Vagina (tissue), 2 donors: ENCODE measurements around the gene TPCN2. TPM values are rescaled to one million over a fixed set of nuclear protein-coding genes. Genes with fewer than 3 reads are reported as not detected.

Source experiments
- DNase-seq, 2 donors: peaks; one replicate each; pipeline ENCODE4 v3.0.0-alpha.2; 2017; ENCODE audit errors: extremely low spot score in 2 of 2
- H3K27ac ChIP-seq: fragments of 200-600 bp; sonication (generic); one replicate; pipeline ENCODE4 v1.5.1; 2019
- H3K27me3 ChIP-seq: fragments of 200-600 bp; sonication (generic); one replicate; pipeline ENCODE4 v1.5.1; 2019
- H3K36me3 ChIP-seq, 2 donors: fragments of 200-600 bp; sonication (generic); one replicate each; pipeline ENCODE4 v1.5.1; 2017 to 2019
- H3K4me1 ChIP-seq: fragments of 200-600 bp; sonication (generic); one replicate; pipeline ENCODE4 v1.5.1; 2019
- H3K4me3 ChIP-seq, 2 donors: fragments of 200-600 bp; sonication (generic); 1 replicate in 1 of 2; 2 replicates in 1 of 2; pipeline ENCODE4 v1.5.1; 2016 to 2019
- H3K9me3 ChIP-seq: fragments of 200-600 bp; sonication (generic); one replicate; pipeline ENCODE4 v1.5.1; 2019
- CTCF ChIP-seq, 3 experiments: fragments of 450-650 bp in 2 of 3; fragments of 200-600 bp in 1 of 3; sonication (generic) in 1 of 3; IDR thresholded peaks; one replicate each; pipeline ENCODE4 v1.5.1; 2017 to 2019; ENCODE audit warnings: antibody characterized with exemption in 3 of 3, mild to moderate bottlenecking in 2 of 3, moderate library complexity in 2 of 3
- POLR2A ChIP-seq, 2 donors: fragments of 450-650 bp; IDR thresholded peaks; one replicate each; pipeline ENCODE4 v1.6.1; 2017; ENCODE audit warnings: antibody characterized with exemption in 2 of 2, mild to moderate bottlenecking in 2 of 2, moderate library complexity in 2 of 2
- POLR2AphosphoS5 ChIP-seq, 2 donors: sonication (generic); formaldehyde crosslinking; IDR thresholded peaks; one replicate each; pipeline ENCODE4 v1.9.0; 2017; ENCODE audit warnings: antibody characterized with exemption in 2 of 2, mild to moderate bottlenecking in 2 of 2, low read depth in 1 of 2; ENCODE audit not compliant: insufficient read depth in 1 of 2
- intact Hi-C: fragments of 100-400 bp; cut with DNase I; formaldehyde crosslinking; loops from one replicate; pipeline ENCODE4 v1.15.1; 2023
- total RNA-seq: library from RNA; depleted of rRNA; stranded (reverse); fragments of >200 nt; gene quantifications from one replicate; pipeline ENCODE4 v1.2.3, GENCODE V29; 2016

TPCN2 gene
- total RNA-seq, 1 donor from 2014 or later, result 21.1 TPM

- no peaks in the 10 kb centered on the region for H3K27me3 ChIP-seq
- H3K4me1 ChIP-seq, result peaks cover 26% of the 10 kb centered on the region
- no peak for TF ChIP-seq CTCF (IDR thresholded peaks at IDR 0.05)
- no peak overlapping the region for H3K27ac ChIP-seq
- intact Hi-C loops, result no loop called here
- no peak for DNase-seq
- H3K9me3 ChIP-seq, result no peaks in the 10 kb centered on the region
- no peak overlapping the region for H3K4me3 ChIP-seq
- no peaks in the 10 kb centered on the region for H3K36me3 ChIP-seq
These were observed 53.3 kb downstream of the TPCN2 start for GRCh38 chr11:69101792-69102695.

GRCh38 chr11:69102732-69103615 lies 54.2 kb downstream of the TPCN2 start:
- no peak for TF ChIP-seq POLR2A (IDR thresholded peaks at IDR 0.05)
- no peak for TF ChIP-seq POLR2AphosphoS5 (IDR thresholded peaks at IDR 0.05; ENCODE audit: insufficient read depth in 1 of 2, low read depth in 1 of 2)
- TF ChIP-seq CTCF (IDR thresholded peaks at IDR 0.05), result no peak
- DNase-seq, result no peak
- Histone ChIP-seq H3K9me3 (no peaks in the 10 kb centered on the region), H3K27ac (no peak overlapping the region), H3K4me3 (no peak overlapping the region), H3K36me3 (no peaks in the 10 kb centered on the region), H3K27me3 (no peaks in the 10 kb centered on the region), H3K4me1 (peaks cover 26% of the 10 kb centered on the region)
- intact Hi-C loops, result loop anchor here (1.0 kb wide), 1 partner anchor 540 kb away; no protein-coding TSS in a partner anchor

GRCh38 chr11:69104212-69104855 lies 55.6 kb downstream of the TPCN2 start:
- Histone ChIP-seq H3K36me3 (no peaks in the 10 kb centered on the region), H3K9me3 (no peaks in the 10 kb centered on the region), H3K4me3 (no peak overlapping the region), H3K4me1 (peaks cover 26% of the 10 kb centered on the region), H3K27me3 (no peaks in the 10 kb centered on the region), H3K27ac (no peak overlapping the region)
- TF ChIP-seq CTCF (IDR thresholded peaks at IDR 0.05), result no peak
- no peak for TF ChIP-seq POLR2AphosphoS5 (IDR thresholded peaks at IDR 0.05; ENCODE audit: insufficient read depth in 1 of 2, low read depth in 1 of 2)
- TF ChIP-seq POLR2A (IDR thresholded peaks at IDR 0.05), result no peak
- intact Hi-C loops, result no loop called here
- no peak for DNase-seq

- Histone ChIP-seq H3K27me3 (no peaks in the 10 kb centered on the region), H3K9me3 (no peaks in the 10 kb centered on the region), H3K4me3 (no peak overlapping the region), H3K36me3 (no peaks in the 10 kb centered on the region), H3K27ac (no peak overlapping the region), H3K4me1 (peaks cover 26% of the 10 kb centered on the region)
- DNase-seq, result no peak
- intact Hi-C loops, result no loop called here
- TF ChIP-seq POLR2AphosphoS5 (IDR thresholded peaks at IDR 0.05; ENCODE audit: insufficient read depth in 1 of 2, low read depth in 1 of 2) (no peak), POLR2A (IDR thresholded peaks at IDR 0.05) (no peak), CTCF (IDR thresholded peaks at IDR 0.05) (no peak)
These were observed 56.2 kb downstream of the TPCN2 start for GRCh38 chr11:69104856-69105395.
